Measurements from ENCODE around the gene MANBA.

The MANBA gene

DNA sequence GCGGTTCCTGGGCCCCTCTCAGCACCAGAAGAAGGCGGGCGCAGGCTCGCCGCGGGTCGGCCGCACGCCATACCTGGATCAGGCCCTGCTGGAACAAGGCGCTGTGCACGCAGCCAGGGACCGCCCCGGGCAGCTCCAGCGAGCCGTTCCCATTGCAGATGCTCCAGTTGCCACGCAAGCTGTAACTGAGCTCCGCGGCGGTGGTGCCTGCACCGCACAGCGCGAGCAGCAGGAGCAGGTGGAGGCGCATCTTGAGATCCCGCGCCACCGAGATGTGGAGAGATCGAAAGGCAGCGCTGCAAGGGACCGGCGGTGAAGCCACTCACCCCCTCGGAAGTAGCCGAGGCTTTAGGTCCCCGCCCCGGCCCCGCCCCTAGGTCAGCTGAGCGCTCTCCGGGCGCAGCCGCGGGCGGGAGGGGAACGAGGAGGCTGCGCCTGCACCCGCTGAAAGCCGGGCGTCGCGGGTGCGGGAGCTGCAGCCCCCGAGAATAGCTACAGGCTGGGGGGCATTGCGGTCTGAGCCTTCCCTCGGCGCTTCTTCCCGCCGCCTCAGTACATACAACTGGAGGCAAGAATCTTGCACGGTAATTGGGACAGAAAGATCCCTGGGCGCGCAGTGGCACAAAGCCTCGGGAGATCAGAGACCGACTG lies at the start of gene MANBA:
TSS of gene MANBA (minus strand) at position 324 of the 651 bp plus-strand sequence. CDS start at position 250, 74 bp downstream.
- peak; percentile 64 for DNase-seq (ENCODE audit: low read depth)

DNA sequence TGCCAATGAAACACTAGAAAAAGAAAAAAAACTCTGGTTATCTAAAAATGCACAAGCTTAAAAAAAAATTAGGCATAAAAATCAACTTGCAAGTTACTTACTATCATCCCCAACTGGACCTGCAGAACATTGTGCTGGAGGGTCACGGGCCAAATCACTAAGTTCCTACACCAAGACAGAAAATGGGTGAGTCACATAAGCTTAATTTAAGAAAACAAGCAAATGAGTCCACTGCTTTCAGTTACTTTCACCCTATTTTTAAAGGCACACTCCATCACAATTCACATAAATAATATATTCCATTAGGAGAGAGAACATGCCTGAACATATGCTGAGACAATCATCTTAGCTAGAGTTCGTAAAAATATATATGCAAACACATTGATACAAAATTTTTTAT lies 48.9 kb upstream of the MANBA start:
- no peak for DNase-seq (ENCODE audit: low read depth)

GRCh38 chr4:102809190-102809589 lies 48.4 kb upstream of the MANBA start:
- no peak for DNase-seq (ENCODE audit: low read depth)

GRCh38 chr4:102808009-102808408 lies 47.2 kb upstream of the MANBA start:
- no peak for DNase-seq (ENCODE audit: low read depth)

GRCh38 chr4:102807345-102807744 lies 46.6 kb upstream of the MANBA start:
- no peak for DNase-seq (ENCODE audit: low read depth)

- no peak for DNase-seq (ENCODE audit: low read depth)
Measured at GRCh38 chr4:102799816-102800215, 39.0 kb upstream of the MANBA start.

GRCh38 chr4:102794999-102795398 lies 34.2 kb upstream of the MANBA start:
- DNase-seq (ENCODE audit: low read depth) = no peak

DNA sequence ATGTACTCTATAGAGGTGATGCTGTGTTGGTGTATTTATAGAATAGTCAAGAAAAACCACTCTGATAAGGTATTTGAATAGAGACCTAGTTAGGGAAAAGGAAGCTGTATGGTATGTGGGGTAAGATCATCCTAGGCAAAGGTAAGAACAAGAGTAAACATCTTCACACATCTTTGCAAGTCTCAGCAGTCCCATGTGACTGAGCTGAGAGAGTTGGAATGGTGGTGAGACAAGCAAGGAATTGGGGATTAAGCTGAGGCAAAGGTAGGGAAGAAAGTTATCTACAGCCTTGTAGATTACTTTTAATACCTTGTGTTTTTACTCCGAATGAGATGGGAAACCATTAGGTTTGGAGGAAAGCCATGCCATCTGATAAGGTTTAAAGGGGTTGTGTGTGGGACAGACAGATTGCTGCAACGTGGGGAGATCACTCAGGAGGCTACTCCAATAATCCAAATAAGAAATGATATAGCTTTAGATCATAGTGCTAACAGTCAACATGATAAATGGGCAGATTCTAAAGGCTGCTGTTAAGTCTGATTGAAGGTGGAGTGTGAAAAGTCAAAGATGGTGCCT lies 31.7 kb upstream of the MANBA start:
- no peak for DNase-seq (ENCODE audit: low read depth)

DNA sequence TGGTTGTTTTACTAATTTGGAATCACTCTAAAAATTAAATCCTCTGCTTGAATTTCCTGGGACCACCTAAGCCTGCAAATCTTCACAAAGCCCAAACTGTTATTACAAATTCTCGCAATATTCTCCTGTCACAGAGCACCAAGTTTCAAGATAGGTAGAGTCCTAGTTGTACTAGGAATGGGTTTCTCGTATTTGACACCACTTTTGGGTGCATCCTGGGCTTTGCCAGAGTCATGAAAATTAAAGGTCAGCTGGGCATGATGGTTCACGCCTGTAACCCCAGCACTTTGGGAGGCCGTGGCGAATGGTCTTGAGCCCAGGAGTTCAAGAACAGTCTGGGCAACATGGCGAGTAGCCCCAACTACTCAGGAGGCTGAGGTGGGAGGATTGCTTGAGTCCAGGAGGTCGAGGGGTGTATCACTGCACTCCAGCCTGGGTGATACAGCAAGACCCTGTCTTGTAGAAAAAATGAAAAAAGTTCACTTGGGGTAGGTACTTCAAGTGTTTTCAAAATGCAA lies 30.6 kb upstream of the MANBA start:
- DNase-seq (ENCODE audit: low read depth) = no peak

- peak; percentile 80 for DNase-seq (ENCODE audit: low read depth)
Measured at GRCh38 chr4:102789317-102789717, 28.5 kb upstream of the MANBA start.

DNA sequence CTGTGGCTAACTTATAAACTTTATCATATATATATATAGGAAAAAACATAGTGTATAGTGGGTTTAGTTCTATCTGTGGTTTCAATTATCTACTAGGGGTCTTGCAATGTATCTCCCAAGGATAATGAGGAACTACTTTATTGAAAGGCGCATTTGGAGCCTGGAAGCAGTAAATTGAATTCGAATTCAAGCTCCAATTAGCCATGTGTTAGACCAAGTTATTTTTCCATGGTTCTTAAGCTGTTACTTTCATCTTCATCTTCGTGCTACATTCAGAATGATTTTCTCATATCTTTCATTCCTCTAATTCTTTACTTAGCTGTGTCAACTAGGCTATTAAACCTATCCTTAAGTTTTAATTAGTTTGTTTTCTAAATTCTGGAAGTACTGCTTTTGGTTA lies 27.2 kb upstream of the MANBA start:
- DNase-seq (ENCODE audit: low read depth) = no peak

DNA sequence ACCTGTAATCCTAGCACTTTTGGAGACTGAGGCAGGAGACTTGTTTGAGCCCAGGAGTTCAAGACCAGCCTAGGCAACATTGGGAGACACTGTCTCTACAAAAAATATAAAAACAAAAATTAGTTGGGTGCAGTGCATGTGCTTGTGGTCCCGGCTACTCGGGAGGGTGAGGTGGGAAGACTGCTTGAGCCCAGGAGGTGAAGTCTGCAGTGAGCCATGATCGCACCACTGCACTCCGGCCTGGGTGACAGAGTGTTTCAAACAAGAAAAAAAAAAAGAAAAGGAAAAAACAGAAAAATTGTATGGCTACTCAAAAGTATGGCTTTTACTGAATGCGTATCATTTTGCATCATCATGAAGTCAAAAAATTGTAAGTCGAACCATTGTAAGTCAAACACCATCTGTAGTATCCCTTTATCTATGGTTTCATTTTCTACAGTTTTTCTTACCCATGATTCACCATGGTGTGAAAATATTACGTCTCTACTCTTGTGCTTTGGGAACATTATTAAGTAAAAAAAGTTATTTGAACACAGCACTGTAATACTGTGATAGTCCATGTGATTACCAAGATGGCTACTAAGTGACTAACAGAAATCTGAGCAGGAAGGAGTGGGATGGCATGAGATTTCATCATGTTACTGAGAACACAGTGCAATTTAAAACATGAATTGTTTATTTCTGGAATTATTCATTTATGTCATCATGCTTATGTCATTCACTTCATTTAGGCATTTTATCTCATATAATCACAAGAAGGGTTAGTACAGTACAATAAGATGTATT lies 26.5 kb upstream of the MANBA start:
- peak; percentile 87 for DNase-seq (ENCODE audit: low read depth)

DNA sequence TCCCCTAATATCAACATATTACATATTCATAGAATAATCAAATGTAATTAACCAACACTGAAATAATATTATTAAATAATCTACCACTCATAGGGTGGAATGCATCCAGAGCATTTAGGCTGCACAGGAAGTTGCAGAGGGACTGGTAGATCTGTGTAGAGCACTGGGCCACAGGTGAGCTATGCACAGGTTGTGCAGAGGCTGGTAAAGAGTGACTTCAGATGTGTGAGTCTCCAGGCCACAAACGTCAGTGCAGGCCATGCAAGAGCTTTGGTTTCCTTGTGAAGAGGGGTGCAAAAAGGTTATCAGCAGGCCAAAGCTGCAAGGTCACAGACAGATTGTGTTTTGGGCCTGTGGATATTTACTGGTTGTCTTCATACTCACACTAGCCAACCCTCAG lies 25.5 kb upstream of the MANBA start:
- no peak for DNase-seq (ENCODE audit: low read depth)

GRCh38 chr4:102783006-102783405 lies 22.2 kb upstream of the MANBA start:
- no peak for DNase-seq (ENCODE audit: low read depth)

- no peak for DNase-seq (ENCODE audit: low read depth)
Measured at GRCh38 chr4:102781570-102781969, 20.8 kb upstream of the MANBA start.

DNA sequence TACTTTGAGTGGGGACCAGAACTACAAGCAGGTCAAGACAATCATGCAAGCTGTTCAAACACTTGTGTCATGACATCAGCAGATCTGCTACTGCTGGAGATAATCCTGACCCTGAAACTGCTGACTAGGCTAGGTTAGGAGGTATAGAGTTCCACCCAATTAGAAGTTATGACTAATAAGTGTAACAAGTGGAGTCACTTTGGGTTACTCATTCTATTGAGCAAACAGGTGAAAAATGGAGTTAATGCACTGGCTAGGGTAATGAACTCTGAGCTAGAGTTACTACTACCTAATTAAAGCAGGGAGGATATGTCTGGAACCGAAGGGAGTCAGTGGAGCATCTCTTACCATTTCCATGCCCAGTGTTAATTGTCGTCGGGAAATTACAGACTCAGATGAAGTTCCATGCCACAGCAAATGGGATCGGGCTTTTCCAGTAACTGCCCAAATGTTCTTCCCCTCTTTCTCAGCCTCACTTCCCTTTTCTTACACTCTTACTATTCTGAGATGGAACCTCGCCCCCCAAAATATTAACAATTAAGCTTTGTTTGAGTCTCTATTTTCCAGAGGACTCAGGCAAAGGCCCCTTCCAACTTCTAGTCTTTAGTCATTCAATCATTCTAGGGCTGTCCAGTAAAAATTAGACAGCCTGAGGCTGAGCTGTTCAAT lies 19.8 kb upstream of the MANBA start:
- DNase-seq (ENCODE audit: low read depth) = peak; percentile 90

DNA sequence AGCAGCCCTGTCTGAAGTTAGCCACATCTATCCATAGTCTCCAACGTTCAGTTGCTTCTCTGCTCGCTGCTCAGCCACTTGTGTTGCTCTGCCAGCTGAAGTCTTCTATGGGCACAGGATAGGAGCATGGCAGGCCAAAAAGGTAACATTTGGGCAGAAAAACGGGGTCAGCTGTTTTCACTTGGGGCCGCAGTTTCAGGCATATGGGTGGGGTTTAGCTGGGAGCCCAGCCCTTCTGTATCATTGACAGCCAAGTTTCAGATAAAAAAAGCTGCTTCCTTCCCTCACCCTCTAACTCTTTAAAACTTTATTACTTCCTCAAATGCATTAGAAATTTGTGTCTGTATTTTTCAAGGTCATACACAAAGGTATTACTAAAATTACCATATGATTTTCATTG lies 18.4 kb upstream of the MANBA start:
- DNase-seq (ENCODE audit: low read depth) = no peak

- no peak for DNase-seq (ENCODE audit: low read depth)
Measured at GRCh38 chr4:102778720-102779119, 18.0 kb upstream of the MANBA start.

DNA sequence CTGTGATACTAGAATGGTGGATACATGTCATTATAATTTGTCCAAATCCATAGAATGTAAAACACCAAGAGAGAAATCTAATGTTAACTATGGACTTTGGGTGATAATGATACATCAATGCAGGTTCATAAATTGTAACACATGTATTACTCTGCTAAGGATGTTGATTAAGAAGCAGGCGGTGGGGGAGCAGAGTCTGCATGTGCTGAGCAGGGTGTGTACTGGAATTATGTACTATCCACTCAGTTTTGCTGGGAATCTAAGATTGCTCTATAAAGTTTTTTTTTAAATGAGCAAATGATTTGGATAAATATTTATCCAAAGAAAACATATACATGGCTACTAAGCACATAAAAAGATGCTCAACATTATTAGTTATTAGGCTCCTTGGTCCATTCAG lies 15.0 kb upstream of the MANBA start:
- DNase-seq (ENCODE audit: low read depth) = no peak

DNA sequence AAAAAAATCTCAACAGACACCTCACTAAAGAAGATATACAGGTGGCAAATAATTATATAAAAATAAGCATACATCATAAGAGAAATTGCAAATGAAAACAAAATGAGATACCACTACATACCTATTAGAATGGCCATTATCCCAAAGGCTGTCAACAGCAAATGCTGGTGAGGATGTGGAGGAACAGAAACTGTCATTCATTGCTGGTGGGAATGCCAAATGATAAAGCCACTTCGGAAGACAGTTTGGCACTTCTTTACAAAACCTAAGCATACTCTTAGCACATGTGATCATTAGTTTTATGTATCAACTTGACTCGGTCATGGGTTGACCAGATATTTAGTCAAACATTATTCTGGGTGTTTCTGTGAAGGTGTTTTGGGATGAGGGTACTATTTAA lies 13.5 kb upstream of the MANBA start:
- no peak for DNase-seq (ENCODE audit: low read depth)

GRCh38 chr4:102772738-102773340 lies 12.1 kb upstream of the MANBA start:
- DNase-seq (ENCODE audit: low read depth) = no peak

DNA sequence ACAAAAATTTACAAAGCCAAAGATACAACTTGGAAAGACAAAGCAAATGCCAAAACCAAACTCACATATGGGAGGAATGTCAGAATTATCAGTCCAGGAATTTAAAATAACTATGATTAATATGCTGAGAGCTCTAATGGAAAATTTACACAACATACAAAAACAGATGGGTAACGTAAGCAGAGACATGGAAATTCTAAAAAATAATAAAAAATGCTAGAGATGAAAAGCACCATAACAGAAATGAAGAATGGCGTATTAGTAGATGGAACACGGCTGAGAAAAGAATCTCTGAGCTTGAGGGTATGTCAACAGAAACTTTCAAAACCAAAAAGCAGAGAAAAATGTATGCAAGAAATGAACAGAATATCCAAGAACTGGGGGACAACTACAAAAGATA lies 4.1 kb upstream of the MANBA start:
- no peak for DNase-seq (ENCODE audit: low read depth)
